Body of pancreas (tissue), 4 donors: ENCODE data around the gene PPFIA4.

ENCODE experiments used
- CTCF ChIP-seq, 7 experiments: fragments of 450-650 bp in 4 of 7; fragments of 200-600 bp in 3 of 7; sonication (generic) in 3 of 7; IDR thresholded peaks; one replicate each; pipeline ENCODE4 v1.5.1; 2016 to 2019; ENCODE audit warnings: antibody characterized with exemption in 7 of 7
- POLR2A ChIP-seq, 3 donors: fragments of 450-650 bp; IDR thresholded peaks; one replicate each; pipeline ENCODE4 v1.6.1; 2016; ENCODE audit warnings: antibody characterized with exemption in 3 of 3, mild to moderate bottlenecking in 2 of 3

GRCh38 chr1:203045821-203046594 is 19.7 kb downstream of the PPFIA4 start:
- TF ChIP-seq CTCF (IDR thresholded peaks at IDR 0.05): no peak
- no peak for TF ChIP-seq POLR2A (IDR thresholded peaks at IDR 0.05)
